Right cardiac atrium (tissue), 5 donors: ENCODE measurements around the gene CRKL. TPM values are rescaled to one million over a fixed set of nuclear protein-coding genes. Genes with fewer than 3 reads are reported as not detected.

Experiments used
- ATAC-seq, 2 donors: fragments of 200-7000 bp; cut with Tn5 transposase; one replicate each; pipeline versions ENCODE4 v1.8.0 to v1.9.1; 2020; ENCODE audit warnings: moderate library complexity in 2 of 2, mild to moderate bottlenecking in 1 of 2
- DNase-seq, 3 donors: peaks; one replicate each; pipeline ENCODE4 v3.0.0-alpha.2; 2020
- H3K27ac ChIP-seq: one replicate; pipeline ENCODE4 v1.5.1; 2013; ENCODE audit warnings: mild to moderate bottlenecking, low read length, control low read depth, moderate library complexity
- H3K27me3 ChIP-seq: one replicate; pipeline ENCODE4 v1.6.1; 2013; ENCODE audit not compliant: control insufficient read depth, insufficient read depth
- H3K4me1 ChIP-seq: one replicate; pipeline ENCODE4 v1.6.1; 2013; ENCODE audit warnings: low read length; ENCODE audit not compliant: control insufficient read depth, insufficient read depth
- H3K4me3 ChIP-seq: one replicate; pipeline ENCODE4 v1.5.1; 2013; ENCODE audit warnings: low read length, control low read depth
- H3K9me3 ChIP-seq: one replicate; pipeline ENCODE4 v1.6.1; 2013; ENCODE audit warnings: low read length; ENCODE audit not compliant: control insufficient read depth
- WGBS: extraction: QIAGEN DNeasy Blood & Tissue Kit; methylation state at CpG from one replicate; pipeline ENCODE4 v1.1.7; 2013; 5-methylcytosine and 5-hydroxymethylcytosine counted together
- intact Hi-C, 4 donors: fragments of 100-400 bp; cut with DNase I; formaldehyde crosslinking; loops; one replicate each; pipeline versions ENCODE4 v1.11.0 to v1.14.0; 2022 to 2023
- polyA plus RNA-seq: library from polyadenylated mRNA; stranded (reverse); fragments of 200-250 nt; gene quantifications from one replicate; pipeline ENCODE4 v1.2.3, GENCODE V29; 2013
- total RNA-seq, 4 donors: library from RNA; stranded (reverse); fragmentation: NEBNext Ultra II Directional; extraction: Animal tissue kit (Norgen Biotek cat#: 25700); gene quantifications; one replicate each; pipeline ENCODE4 v1.2.1, GENCODE V29; 2021
- donor health status: healthy with polysubstance abuse.
- donor health status: DM: no; HTN: yes; CAD: no.
- donor health status: DM: no; HTN: no; CAD: no.
- donor health status: DM: no; HTN: yes; CAD: no; lungs with severe emphysema.
- donor health status: DM: yes; HTN: yes; CAD: no.

Gene CRKL
- total and polyA plus RNA-seq, 5 donors: 20.8 to 53.7 (median 51.2) TPM

DNA sequence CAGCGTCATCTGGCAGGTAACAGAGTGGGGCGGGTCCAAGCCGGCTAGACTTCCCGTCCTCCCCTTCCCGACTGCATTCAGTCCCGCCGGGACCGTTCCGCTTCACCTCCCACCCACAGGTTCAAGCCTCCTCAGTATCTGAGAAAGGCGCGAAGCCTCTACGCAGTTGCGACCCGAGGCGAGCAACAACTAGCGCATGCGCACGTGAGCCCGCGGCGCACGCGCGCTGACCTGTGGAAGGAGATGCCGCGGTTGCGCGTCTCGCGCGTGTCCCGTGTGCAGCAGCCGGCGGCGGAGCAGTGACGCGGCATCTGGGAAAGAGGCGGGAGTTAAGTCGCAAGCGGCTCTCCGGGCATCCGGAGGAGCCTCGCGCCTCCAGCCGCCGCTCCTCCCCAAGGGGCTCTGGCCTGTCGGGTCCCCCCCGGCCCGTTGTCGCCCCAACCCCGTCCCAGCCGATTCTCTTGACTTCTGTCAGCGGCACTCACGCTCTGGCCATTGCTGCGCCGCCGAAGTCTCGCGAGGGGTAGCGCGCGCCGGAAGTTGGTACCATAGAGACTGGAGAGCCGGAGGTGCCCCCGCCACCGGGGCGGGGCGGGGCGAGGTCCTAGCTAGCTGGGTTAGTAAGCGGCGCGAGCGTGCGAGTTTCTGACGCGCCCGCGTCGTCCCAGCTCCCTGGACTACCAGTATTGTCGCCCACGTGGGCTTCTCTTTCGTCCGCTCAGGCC lies 84.6 kb downstream of the CRKL start, which contains the start of gene THAP7:
Gene THAP7, minus strand, starts transcription at position 518 of the 725 bp plus-strand sequence. Its CDS starts 207 bp downstream, at position 311.
- peak; percentile 95 to 96 for ATAC-seq
- WGBS: under 1% methylated on average over 83 of the region's 83 CpGs
- intact Hi-C loops: no loop called here
- Histone ChIP-seq H3K27me3 (no peaks in the 10 kb centered on the region), H3K4me1 (peaks cover 7% of the 10 kb centered on the region), H3K27ac (peak within 1 kb of the TSS; percentile 86), H3K4me3 (peak within 1 kb of the TSS; percentile 73), H3K9me3 (no peaks in the 10 kb centered on the region)
- peak; percentile 99 for DNase-seq

Other genes starting within 250 kb of the CRKL start
- under 1 TPM; 0.20 to 0.76 (median 0.56) TPM for gene SERPIND1, start 143.3 kb upstream of the CRKL start, total RNA-seq
- gene SERPIND1, start 143.3 kb upstream of the CRKL start, polyA plus RNA-seq: 1.4 TPM
- 10 to 100 TPM; 50.9 to 61.9 (median 53.2) TPM for gene PI4KA, start 58.6 kb upstream of the CRKL start, total RNA-seq
- 31.3 TPM for gene PI4KA, start 58.6 kb upstream of the CRKL start, polyA plus RNA-seq
- gene SNAP29, start 58.4 kb upstream of the CRKL start, total RNA-seq: 10 to 100 TPM; 25.1 to 27.8 (median 26.5) TPM
- 18.8 TPM for gene SNAP29, start 58.4 kb upstream of the CRKL start, polyA plus RNA-seq
- 1 to 10 TPM; 1.0 to 2.1 (median 1.4) TPM for gene AIFM3, start 49.8 kb downstream of the CRKL start, total RNA-seq
- gene AIFM3, start 49.8 kb downstream of the CRKL start, polyA plus RNA-seq: 1.4 TPM
- 10 to 100 TPM; 28.3 to 33.2 (median 31.1) TPM for gene LZTR1, start 64.9 kb downstream of the CRKL start, total RNA-seq
- gene LZTR1, start 64.9 kb downstream of the CRKL start, polyA plus RNA-seq: 20.4 TPM
- gene THAP7, start 84.7 kb downstream of the CRKL start, total RNA-seq: 10 to 100 TPM; 23.2 to 25.2 (median 23.8) TPM
- gene THAP7, start 84.7 kb downstream of the CRKL start, polyA plus RNA-seq: 38.2 TPM
- gene P2RX6, start 97.8 kb downstream of the CRKL start, total RNA-seq: 1 to 10 TPM; 1.7 to 6.7 (median 4.8) TPM
- gene P2RX6, start 97.8 kb downstream of the CRKL start, polyA plus RNA-seq: 2.1 TPM
- gene SLC7A4, start 115.2 kb downstream of the CRKL start, total RNA-seq: 1 to 10 TPM in 2 of 4 donors, under 1 TPM in 2; 0.33 to 1.9 (median 0.77) TPM
- gene SLC7A4, start 115.2 kb downstream of the CRKL start, polyA plus RNA-seq: 0.59 TPM
- not detected for gene LRRC74B, start 128.5 kb downstream of the CRKL start, total RNA-seq
- gene LRRC74B, start 128.5 kb downstream of the CRKL start, polyA plus RNA-seq: not detected